Smooth muscle cell of the coronary artery (primary cell): ENCODE measurements around the gene C1orf167. TPM values are rescaled to one million over a fixed set of nuclear protein-coding genes. Genes with fewer than 3 reads are reported as not detected.

Source experiments
- total RNA-seq: library from RNA; depleted of rRNA; stranded (reverse); fragments of >200 nt; gene quantifications from 2 replicates; pipeline ENCODE4 v1.2.3, GENCODE V29; 2014; ENCODE audit warnings: low replicate concordance

Gene C1orf167
- 1.6 TPM in 1 of 2 replicates, not detected in the other for total RNA-seq

GRCh38 chr1:11761988-11762406 is at the start of gene C1orf167:
C1orf167 (plus strand) TSS chr1:11762193; CDS start chr1:11764401, 2,208 bp downstream.

GRCh38 chr1:11735854-11736745 is 25.9 kb upstream of the C1orf167 start, which contains the start of gene AGTRAP:
AGTRAP (plus strand) TSS chr1:11736136; CDS start chr1:11736209, 73 bp downstream.

GRCh38 chr1:11805422-11806306 is 43.7 kb downstream of the C1orf167 start, which contains the start of the genes CLCN6 and MTHFR:
CLCN6 (plus strand) TSS chr1:11806191; CDS start chr1:11806263, 72 bp downstream.
MTHFR (minus strand) TSS chr1:11805964; CDS start chr1:11803116, 2,848 bp downstream.

Other genes with a start within 250 kb of the C1orf167 start
- gene FBXO2, start 107.8 kb upstream of the C1orf167 start, total RNA-seq: 0.75 and 8.5 TPM in 2 replicates
- 7.4 and 15.6 TPM in 2 replicates for gene FBXO44, start 107.3 kb upstream of the C1orf167 start, total RNA-seq
- gene FBXO6, start 98.0 kb upstream of the C1orf167 start, total RNA-seq: 2.2 and 4.2 TPM in 2 replicates
- 19.2 and 38.9 TPM in 2 replicates for gene MAD2L2, start 81.0 kb upstream of the C1orf167 start, total RNA-seq
- 2.3 TPM in 1 of 2 replicates, not detected in the other for gene DRAXIN, start 70.5 kb upstream of the C1orf167 start, total RNA-seq
- gene AGTRAP, start 26.1 kb upstream of the C1orf167 start, total RNA-seq: 34.3 and 44.9 TPM in 2 replicates
- gene MTHFR, start 43.8 kb downstream of the C1orf167 start, total RNA-seq: 17.5 and 61.3 TPM in 2 replicates
- gene CLCN6, start 44.0 kb downstream of the C1orf167 start, total RNA-seq: 8.1 and 9.7 TPM in 2 replicates
- not detected in 2 replicates for gene NPPA, start 85.6 kb downstream of the C1orf167 start, total RNA-seq
- 4.7 TPM in 1 of 2 replicates, not detected in the other for gene NPPB, start 96.8 kb downstream of the C1orf167 start, total RNA-seq
- 46.2 and 56.1 TPM in 2 replicates for gene KIAA2013, start 164.2 kb downstream of the C1orf167 start, total RNA-seq
- 249 and 486 TPM in 2 replicates for gene PLOD1, start 172.5 kb downstream of the C1orf167 start, total RNA-seq
- gene MFN2, start 218.3 kb downstream of the C1orf167 start, total RNA-seq: 46.8 and 49.0 TPM in 2 replicates